Posterior vena cava (tissue), 2 donors: ENCODE measurements around the gene GALNT17. TPM values are rescaled to one million over a fixed set of nuclear protein-coding genes. Genes with fewer than 3 reads are reported as not detected.
"Not testable (repeated sequence)": the region's sequence is repeated elsewhere in the genome, so short reads cannot be mapped to it uniquely, and the experiment has no call there.

Experiments
- DNase-seq: peaks from one replicate; pipeline ENCODE4 v3.0.0-alpha.2; 2020; ENCODE audit warnings: low spot score
- intact Hi-C, 2 donors: fragments of 100-400 bp; cut with DNase I; formaldehyde crosslinking; loops; one replicate each; pipeline versions ENCODE4 v1.14.1 to v1.14.2; 2022 to 2023
- total RNA-seq, 2 donors: library from RNA; stranded (reverse); fragmentation: NEBNext Ultra II Directional; extraction: Animal tissue kit (Norgen Biotek cat#: 25700); gene quantifications; one replicate each; pipeline ENCODE4 v1.2.1, GENCODE V29; 2021
- donor health status: DM: yes; HTN: yes; CAD: no.
- donor health status: DM: yes; HTN: yes; CAD: no.

Gene GALNT17
- total RNA-seq, 2 donors from 2014 or later, result 22.0 to 24.7 TPM

GRCh38 chr7:71262834-71263233 is 130.9 kb downstream of the GALNT17 start:
- DNase-seq, intact Hi-C loops: not testable (repeated sequence)

- intact Hi-C loops, result no loop called here
These were observed 132.1 kb downstream of the GALNT17 start for GRCh38 chr7:71264005-71264404.

DNA sequence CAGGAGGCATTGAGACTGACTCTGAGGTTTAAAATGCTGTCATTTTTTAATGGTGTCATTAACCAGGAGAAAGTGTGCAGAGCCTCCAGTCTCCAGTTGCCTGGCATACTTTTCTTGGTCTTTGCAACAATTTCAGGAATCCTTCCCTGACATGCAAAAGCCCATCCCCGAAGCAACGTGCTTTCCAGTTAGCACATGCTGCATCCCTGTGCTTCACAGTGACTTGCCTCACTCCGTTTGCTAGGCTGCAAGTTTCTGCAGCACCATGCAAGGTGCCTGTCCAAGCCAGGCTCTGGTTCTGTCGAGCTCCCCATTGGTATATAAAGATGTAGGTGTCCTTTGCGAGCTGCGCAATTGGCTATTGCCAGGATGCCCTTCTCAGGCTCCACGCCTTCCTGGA is 135.0 kb downstream of the GALNT17 start:
- DNase-seq, result no peak
- intact Hi-C loops, result loop anchor here in 1 of 2 donors (5.0 kb wide), 1 partner anchor 1115 kb away; no protein-coding TSS in a partner anchor

More at GRCh38 chr7:71264005-71264404, 132.1 kb downstream of the GALNT17 start:
- DNase-seq, result no peak

- DNase-seq, result no peak
- intact Hi-C loops, result loop anchor here in 1 of 2 donors (5.0 kb wide), 1 partner anchor 1116 kb away; no protein-coding TSS in a partner anchor
These were observed 136.0 kb downstream of the GALNT17 start for GRCh38 chr7:71267734-71268469.

GRCh38 chr7:71270558-71270957 is 138.6 kb downstream of the GALNT17 start:
- intact Hi-C loops, result no loop called here
- DNase-seq, result no peak

- peak; percentile 84 for DNase-seq
- intact Hi-C loops, result no loop called here
These were observed 139.3 kb downstream of the GALNT17 start for GRCh38 chr7:71271203-71271602.

GRCh38 chr7:71272509-71273490 is 140.9 kb downstream of the GALNT17 start:
- intact Hi-C loops, result no loop called here
- no peak for DNase-seq

DNA sequence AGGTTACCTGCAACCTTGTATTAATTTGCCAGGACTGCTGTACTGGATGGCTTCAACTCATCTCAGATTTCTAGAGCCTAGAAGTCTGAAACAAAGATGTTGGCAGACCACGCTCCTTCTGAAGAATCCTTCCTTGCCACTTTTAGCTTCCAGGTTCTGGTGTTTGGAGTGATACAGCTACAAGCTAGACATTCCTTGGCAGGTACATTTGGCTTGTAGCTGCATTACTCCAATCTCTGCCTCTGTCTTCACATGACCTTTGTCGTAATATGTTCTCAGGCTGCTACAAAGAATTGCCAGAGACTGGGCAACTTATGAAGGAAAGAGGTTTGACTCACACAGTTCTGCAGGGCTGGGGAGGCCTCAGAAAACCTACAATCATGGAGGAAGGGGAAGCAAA is 146.3 kb downstream of the GALNT17 start:
- DNase-seq, result no peak
- intact Hi-C loops, result no loop called here

GRCh38 chr7:71281261-71281660 is 149.3 kb downstream of the GALNT17 start:
- intact Hi-C loops, result no loop called here
- DNase-seq, result no peak

- intact Hi-C loops, result no loop called here
- no peak for DNase-seq
These were observed 151.9 kb downstream of the GALNT17 start for GRCh38 chr7:71283802-71284201.

DNA sequence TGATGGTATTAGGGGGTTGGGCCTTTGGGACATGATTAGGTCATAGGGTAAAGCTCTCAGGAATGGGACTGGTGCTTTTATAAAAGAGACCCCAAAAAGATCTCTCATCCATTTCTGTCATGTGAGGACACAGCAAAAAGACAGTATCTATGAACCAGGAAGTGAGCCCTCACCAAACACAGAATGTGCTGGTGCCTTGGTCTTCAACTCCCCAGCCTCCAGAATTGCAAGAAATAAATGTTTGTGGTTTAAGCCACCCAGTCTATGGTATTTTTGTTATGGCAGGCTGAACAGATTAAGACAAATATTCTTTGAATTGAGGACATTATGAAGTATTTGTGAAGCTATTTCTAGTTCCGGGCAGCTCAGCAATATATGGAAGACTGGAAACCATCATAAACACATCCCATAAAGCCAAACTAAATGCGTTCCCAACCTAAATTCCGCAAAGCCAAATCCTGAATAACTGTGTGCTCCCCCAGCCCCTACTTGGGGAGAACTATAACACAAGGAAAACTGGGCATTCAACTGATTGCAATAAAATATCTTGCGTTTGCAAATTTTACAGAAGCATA is 153.7 kb downstream of the GALNT17 start:
- intact Hi-C loops, result no loop called here
- DNase-seq, result no peak

GRCh38 chr7:71286336-71286735 is 154.4 kb downstream of the GALNT17 start:
- intact Hi-C loops, result no loop called here
- DNase-seq, result no peak

DNA sequence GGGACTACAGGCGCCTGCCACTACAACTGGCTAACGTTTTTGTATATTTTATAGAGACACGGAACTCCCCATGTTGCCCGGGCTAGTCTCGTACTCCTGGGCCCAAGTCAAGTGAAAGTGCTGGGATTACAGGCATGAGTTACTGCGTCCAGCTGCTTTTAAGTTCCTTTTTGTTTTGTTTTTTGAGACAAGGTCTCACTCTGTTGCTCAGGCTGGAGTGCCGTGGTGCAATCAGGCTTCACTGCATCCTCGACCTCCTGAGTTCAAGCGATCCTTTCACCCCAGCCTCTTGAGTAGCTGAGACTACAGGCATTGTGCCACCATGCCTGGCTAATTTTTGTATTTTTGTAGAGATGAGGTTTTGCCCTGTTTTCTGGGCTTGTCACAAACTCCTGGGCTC is 155.0 kb downstream of the GALNT17 start:
- intact Hi-C loops, result no loop called here
- DNase-seq, result no peak

DNA sequence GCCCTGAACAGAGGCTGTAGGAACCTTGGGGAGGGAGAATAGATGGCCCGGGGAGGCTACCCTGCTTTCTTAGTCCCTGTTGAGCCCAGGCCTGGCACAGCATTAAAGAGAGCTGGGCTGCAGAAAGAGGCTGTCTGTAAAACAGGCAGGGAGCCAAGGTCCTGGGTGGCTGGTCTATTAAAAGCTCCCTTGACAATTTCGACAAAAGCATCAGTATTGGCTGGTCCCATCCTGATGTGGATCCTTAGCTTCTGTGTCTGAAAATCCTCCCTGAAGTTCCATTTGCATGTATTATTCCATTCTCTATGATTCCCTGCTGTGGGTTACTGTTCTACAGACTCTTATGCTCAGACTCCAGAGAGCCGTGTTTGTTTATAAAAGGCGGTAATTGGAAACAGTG is 158.5 kb downstream of the GALNT17 start:
- no peak for DNase-seq
- intact Hi-C loops, result no loop called here

DNA sequence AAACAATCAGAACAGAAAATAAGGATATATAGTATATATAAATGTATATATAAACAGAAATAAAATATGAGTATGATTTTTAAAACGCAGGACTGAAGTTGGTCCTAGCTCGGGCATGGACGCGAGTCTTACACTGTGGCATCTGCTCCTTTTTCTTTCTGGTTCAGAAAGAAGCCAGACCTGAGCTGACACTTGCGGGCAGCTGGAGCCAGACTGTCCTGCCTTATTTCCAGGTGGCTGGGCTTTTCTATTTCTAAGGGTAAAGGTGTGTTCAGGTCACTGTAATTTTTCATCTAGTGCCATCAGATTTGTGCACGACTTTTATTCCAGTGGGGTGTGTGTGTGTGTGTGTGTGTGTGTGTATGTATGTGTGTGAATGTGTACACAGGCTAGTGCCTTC is 166.4 kb downstream of the GALNT17 start:
- intact Hi-C loops, result no loop called here
- no peak for DNase-seq

- intact Hi-C loops, result loop anchor here in 1 of 2 donors (10.0 kb wide), 2 partner anchors 75 to 325 kb away; no protein-coding TSS in a partner anchor
- no peak for DNase-seq
These were observed 168.1 kb downstream of the GALNT17 start for GRCh38 chr7:71300086-71300485.

DNA sequence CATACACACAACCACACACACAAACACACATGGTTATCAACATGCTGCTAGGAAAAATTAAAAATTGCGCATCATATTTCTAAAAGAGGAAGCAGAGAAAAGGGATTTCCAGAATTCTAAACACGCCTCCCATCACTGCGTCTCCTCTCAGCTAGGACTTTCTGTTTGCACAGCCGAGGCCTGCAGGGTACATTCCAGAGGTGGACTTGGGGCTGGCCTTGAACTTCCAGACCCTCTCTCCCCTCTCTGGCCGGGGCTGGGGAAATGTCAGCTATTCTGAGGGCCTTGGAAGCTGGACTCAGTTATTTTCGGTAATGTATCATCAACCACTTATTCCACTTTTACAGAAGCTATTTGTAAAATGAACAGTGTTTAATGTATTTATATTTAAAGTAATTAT is 168.7 kb downstream of the GALNT17 start:
- DNase-seq, result no peak
- intact Hi-C loops, result loop anchor here in 1 of 2 donors (10.0 kb wide), 2 partner anchors 76 to 324 kb away; no protein-coding TSS in a partner anchor

DNA sequence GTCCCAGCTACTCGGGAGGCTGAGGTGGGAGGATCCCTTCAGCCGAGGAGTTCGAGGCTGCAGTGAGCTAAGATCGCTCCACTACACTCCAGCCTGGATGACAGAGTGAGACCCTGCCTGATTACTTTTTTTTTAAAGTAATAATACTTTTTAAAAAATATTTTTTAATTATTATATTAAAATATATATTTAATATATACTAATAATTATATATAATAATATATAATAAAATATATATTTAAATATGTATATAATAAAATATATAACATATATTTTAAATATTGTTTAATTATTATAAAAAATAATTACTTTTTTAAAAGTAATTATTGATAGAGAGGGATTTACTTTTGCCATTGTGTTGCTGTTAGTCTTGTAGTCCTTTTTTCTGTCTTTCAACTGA is 169.2 kb downstream of the GALNT17 start:
- no peak for DNase-seq
- intact Hi-C loops, result loop anchor here in 1 of 2 donors (10.0 kb wide), 2 partner anchors 76 to 324 kb away; no protein-coding TSS in a partner anchor

DNA sequence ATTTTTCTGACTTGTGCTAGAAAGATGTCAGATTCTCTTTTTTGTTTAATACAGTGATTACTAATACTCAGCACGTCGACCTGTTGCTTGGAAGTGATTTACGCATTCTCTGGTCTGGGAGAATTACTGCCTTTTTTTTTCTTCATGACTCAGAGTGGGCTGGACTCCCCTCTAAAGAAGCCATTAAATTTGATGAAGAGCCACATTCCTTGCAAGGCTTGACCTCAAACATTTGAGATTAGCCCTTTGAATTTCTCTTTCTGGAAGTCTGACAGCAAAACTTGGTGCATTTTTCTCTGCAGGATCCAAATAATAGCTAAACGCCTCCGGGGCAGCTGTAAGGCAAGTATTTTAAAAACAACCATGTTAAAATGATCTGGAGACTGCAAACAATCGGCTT is 171.6 kb downstream of the GALNT17 start:
- intact Hi-C loops, result loop anchor here in 1 of 2 donors (10.0 kb wide), 2 partner anchors 79 to 321 kb away; no protein-coding TSS in a partner anchor
- no peak for DNase-seq
